HepG2 (cell line): ENCODE data around the gene ARHGEF7.

Experiments
- ETV6 ChIP-seq: sonication (generic); formaldehyde crosslinking; conservative IDR thresholded peaks from 2 replicates; pipeline ENCODE4 v1.4.0; 2020; ENCODE audit warnings: missing genetic modification reagents
- IKZF1 ChIP-seq: fragments of 450-650 bp; IDR thresholded peaks from 2 replicates; pipeline ENCODE4 v1.7.1; 2016
- MYNN ChIP-seq: sonication (generic); formaldehyde crosslinking; IDR thresholded peaks from 2 replicates; pipeline ENCODE4 v1.4.0; 2020; ENCODE audit warnings: mild to moderate bottlenecking, low read depth, missing genetic modification reagents
- NFE2L2 ChIP-seq: fragments of 150-350 bp; IDR thresholded peaks from 2 replicates; pipeline ENCODE4 v1.6.1; 2014; ENCODE audit warnings: low read length
- NPAS2 ChIP-seq: sonication (generic); formaldehyde crosslinking; IDR thresholded peaks from 2 replicates; pipeline ENCODE4 v1.8.0; 2022; ENCODE audit warnings: mild to moderate bottlenecking, missing genetic modification reagents, borderline replicate concordance
- PCBP2 ChIP-seq: fragments of 200-400 bp; formaldehyde crosslinking; optimal IDR thresholded peaks from 2 replicates; pipeline ENCODE3; 2018; ENCODE audit warnings: low read length, low read depth; ENCODE audit not compliant: poor library complexity, severe bottlenecking
- RBM39 ChIP-seq: fragments of 200-400 bp; formaldehyde crosslinking; IDR thresholded peaks from one replicate; pipeline ENCODE4 v1.6.1; 2018; ENCODE audit warnings: antibody characterized with exemption, mild to moderate bottlenecking, low read depth, low read length; ENCODE audit not compliant: poor library complexity, severe bottlenecking
- TOE1 ChIP-seq: sonication (generic); formaldehyde crosslinking; IDR thresholded peaks from 2 replicates; pipeline ENCODE4 v1.4.0; 2020; ENCODE audit warnings: mild to moderate bottlenecking, missing genetic modification reagents
- ZBTB8A ChIP-seq: sonication (generic); formaldehyde crosslinking; IDR thresholded peaks from 2 replicates; pipeline ENCODE4 v1.4.0; 2020; ENCODE audit warnings: mild to moderate bottlenecking, low read depth, missing genetic modification reagents, borderline replicate concordance
- ZNF563 ChIP-seq: sonication (generic); formaldehyde crosslinking; IDR thresholded peaks from 2 replicates; pipeline ENCODE4 v1.8.0; 2022; ENCODE audit warnings: mild to moderate bottlenecking, moderate library complexity, missing genetic modification reagents
- TF ChIP-seq, protein P1 (sequence below): sonication (generic); formaldehyde crosslinking; IDR thresholded peaks from 2 replicates; pipeline ENCODE4 v1.5.0; 2020; ENCODE audit warnings: mild to moderate bottlenecking, missing genetic modification reagents, moderate library complexity
- TF ChIP-seq, protein P2 (sequence below): sonication (generic); formaldehyde crosslinking; IDR thresholded peaks from 2 replicates; pipeline ENCODE4 v1.8.1; 2023; ENCODE audit warnings: missing genetic modification reagents, inconsistent platforms, borderline replicate concordance
- TF ChIP-seq, protein P3 (sequence below): sonication (generic); formaldehyde crosslinking; IDR thresholded peaks from 2 replicates; pipeline ENCODE4 v1.5.0; 2020; ENCODE audit warnings: missing genetic modification reagents

GRCh38 chr13:111339366-111340143 is 224.4 kb downstream of the ARHGEF7 start:
- TF ChIP-seq, protein P1, sequence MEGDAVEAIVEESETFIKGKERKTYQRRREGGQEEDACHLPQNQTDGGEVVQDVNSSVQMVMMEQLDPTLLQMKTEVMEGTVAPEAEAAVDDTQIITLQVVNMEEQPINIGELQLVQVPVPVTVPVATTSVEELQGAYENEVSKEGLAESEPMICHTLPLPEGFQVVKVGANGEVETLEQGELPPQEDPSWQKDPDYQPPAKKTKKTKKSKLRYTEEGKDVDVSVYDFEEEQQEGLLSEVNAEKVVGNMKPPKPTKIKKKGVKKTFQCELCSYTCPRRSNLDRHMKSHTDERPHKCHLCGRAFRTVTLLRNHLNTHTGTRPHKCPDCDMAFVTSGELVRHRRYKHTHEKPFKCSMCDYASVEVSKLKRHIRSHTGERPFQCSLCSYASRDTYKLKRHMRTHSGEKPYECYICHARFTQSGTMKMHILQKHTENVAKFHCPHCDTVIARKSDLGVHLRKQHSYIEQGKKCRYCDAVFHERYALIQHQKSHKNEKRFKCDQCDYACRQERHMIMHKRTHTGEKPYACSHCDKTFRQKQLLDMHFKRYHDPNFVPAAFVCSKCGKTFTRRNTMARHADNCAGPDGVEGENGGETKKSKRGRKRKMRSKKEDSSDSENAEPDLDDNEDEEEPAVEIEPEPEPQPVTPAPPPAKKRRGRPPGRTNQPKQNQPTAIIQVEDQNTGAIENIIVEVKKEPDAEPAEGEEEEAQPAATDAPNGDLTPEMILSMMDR (CRISPR knock-in tag): no peak
- TF ChIP-seq NFE2L2: no peak
- no peak for TF ChIP-seq RBM39
- no peak for TF ChIP-seq ZBTB8A (CRISPR knock-in tag)
- TF ChIP-seq TOE1 (CRISPR knock-in tag): no peak
- TF ChIP-seq MYNN (CRISPR knock-in tag): no peak
- TF ChIP-seq ETV6 (CRISPR knock-in tag): no peak
- TF ChIP-seq, protein P2, sequence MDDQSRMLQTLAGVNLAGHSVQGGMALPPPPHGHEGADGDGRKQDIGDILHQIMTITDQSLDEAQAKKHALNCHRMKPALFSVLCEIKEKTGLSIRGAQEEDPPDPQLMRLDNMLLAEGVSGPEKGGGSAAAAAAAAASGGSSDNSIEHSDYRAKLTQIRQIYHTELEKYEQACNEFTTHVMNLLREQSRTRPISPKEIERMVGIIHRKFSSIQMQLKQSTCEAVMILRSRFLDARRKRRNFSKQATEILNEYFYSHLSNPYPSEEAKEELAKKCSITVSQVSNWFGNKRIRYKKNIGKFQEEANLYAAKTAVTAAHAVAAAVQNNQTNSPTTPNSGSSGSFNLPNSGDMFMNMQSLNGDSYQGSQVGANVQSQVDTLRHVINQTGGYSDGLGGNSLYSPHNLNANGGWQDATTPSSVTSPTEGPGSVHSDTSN (CRISPR knock-in tag): no peak
- TF ChIP-seq, protein P3, sequence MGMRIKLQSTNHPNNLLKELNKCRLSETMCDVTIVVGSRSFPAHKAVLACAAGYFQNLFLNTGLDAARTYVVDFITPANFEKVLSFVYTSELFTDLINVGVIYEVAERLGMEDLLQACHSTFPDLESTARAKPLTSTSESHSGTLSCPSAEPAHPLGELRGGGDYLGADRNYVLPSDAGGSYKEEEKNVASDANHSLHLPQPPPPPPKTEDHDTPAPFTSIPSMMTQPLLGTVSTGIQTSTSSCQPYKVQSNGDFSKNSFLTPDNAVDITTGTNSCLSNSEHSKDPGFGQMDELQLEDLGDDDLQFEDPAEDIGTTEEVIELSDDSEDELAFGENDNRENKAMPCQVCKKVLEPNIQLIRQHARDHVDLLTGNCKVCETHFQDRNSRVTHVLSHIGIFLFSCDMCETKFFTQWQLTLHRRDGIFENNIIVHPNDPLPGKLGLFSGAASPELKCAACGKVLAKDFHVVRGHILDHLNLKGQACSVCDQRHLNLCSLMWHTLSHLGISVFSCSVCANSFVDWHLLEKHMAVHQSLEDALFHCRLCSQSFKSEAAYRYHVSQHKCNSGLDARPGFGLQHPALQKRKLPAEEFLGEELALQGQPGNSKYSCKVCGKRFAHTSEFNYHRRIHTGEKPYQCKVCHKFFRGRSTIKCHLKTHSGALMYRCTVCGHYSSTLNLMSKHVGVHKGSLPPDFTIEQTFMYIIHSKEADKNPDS (CRISPR knock-in tag): no peak
- TF ChIP-seq IKZF1: no peak
- no peak for TF ChIP-seq NPAS2 (CRISPR knock-in tag)
- no peak for TF ChIP-seq ZNF563 (CRISPR knock-in tag)
- TF ChIP-seq PCBP2: no peak
